Ascending aorta (tissue), 2 donors: ENCODE measurements around the gene STIM2. TPM values are rescaled to one million over a fixed set of nuclear protein-coding genes. Genes with fewer than 3 reads are reported as not detected.

Experiments used
- DNase-seq, 2 donors: peaks; one replicate each; pipeline ENCODE4 v3.0.0-alpha.2; 2019; ENCODE audit warnings: low spot score in 2 of 2
- H3K27ac ChIP-seq, 2 donors: fragments of 200-600 bp; sonication (generic); one replicate each; pipeline ENCODE4 v1.5.1; 2016 to 2017; ENCODE audit warnings: mild to moderate bottlenecking in 1 of 2
- H3K27me3 ChIP-seq: fragments of 200-600 bp; sonication (generic); one replicate; pipeline ENCODE4 v1.5.1; 2017
- H3K36me3 ChIP-seq, 2 donors: fragments of 200-600 bp; sonication (generic); one replicate each; pipeline ENCODE4 v1.5.1; 2016
- H3K4me1 ChIP-seq, 2 donors: fragments of 200-600 bp; sonication (generic); one replicate each; pipeline ENCODE4 v1.5.1; 2016 to 2017; ENCODE audit warnings: mild to moderate bottlenecking in 1 of 2
- H3K4me3 ChIP-seq, 2 donors: fragments of 200-600 bp; sonication (generic); one replicate each; pipeline ENCODE4 v1.5.1; 2016 to 2017; ENCODE audit warnings: mild to moderate bottlenecking in 1 of 2
- H3K9me3 ChIP-seq, 2 donors: fragments of 200-600 bp; sonication (generic); one replicate each; pipeline ENCODE4 v1.5.1; 2016
- intact Hi-C: fragments of 100-400 bp; cut with DNase I; formaldehyde crosslinking; loops from one replicate; pipeline ENCODE4 v1.15.1; 2023
- total RNA-seq: library from RNA; depleted of rRNA; stranded (reverse); fragments of >200 nt; gene quantifications from one replicate; pipeline ENCODE4 v1.1.0, GENCODE V29; 2016
- TF ChIP-seq, protein P1 (sequence below), 3 experiments: fragments of 200-600 bp in 2 of 3; fragments of 450-650 bp in 1 of 3; sonication (generic) in 2 of 3; IDR thresholded peaks; one replicate each; pipeline ENCODE4 v1.5.1; 2016 to 2019; ENCODE audit warnings: antibody characterized with exemption in 3 of 3, mild to moderate bottlenecking in 1 of 3, moderate library complexity in 1 of 3

Gene STIM2
- total RNA-seq, 1 donor from 2014 or later: 17.2 TPM

DNA sequence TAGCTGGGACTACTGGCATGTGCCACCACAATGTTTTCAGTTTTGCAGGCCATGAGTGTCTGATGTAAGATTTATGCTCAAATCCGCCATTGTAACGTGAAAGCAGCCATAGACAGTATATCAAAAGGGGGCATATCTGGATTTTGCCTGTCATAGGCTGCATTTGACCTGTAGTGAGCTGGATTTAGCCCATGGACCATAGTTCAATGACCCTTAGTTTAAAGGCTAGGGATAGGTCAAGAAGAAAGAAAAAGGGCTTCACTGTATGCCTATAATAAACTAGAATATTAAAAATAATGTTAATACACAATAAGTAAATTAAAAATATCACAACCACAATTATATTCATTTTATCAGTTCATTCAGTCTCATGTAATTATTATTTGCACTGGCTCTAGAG is 181.8 kb downstream of the STIM2 start:
- DNase-seq: no peak
- no peaks in the 10 kb centered on the region for H3K4me1 ChIP-seq
- TF ChIP-seq, protein P1, sequence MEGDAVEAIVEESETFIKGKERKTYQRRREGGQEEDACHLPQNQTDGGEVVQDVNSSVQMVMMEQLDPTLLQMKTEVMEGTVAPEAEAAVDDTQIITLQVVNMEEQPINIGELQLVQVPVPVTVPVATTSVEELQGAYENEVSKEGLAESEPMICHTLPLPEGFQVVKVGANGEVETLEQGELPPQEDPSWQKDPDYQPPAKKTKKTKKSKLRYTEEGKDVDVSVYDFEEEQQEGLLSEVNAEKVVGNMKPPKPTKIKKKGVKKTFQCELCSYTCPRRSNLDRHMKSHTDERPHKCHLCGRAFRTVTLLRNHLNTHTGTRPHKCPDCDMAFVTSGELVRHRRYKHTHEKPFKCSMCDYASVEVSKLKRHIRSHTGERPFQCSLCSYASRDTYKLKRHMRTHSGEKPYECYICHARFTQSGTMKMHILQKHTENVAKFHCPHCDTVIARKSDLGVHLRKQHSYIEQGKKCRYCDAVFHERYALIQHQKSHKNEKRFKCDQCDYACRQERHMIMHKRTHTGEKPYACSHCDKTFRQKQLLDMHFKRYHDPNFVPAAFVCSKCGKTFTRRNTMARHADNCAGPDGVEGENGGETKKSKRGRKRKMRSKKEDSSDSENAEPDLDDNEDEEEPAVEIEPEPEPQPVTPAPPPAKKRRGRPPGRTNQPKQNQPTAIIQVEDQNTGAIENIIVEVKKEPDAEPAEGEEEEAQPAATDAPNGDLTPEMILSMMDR (IDR thresholded peaks at IDR 0.05): no peak
- intact Hi-C loops: loop anchor here (10.0 kb wide), 1 partner anchor 272 kb away; no protein-coding TSS in a partner anchor
- no peak overlapping the region for H3K4me3 ChIP-seq
- H3K27me3 ChIP-seq: no peaks in the 10 kb centered on the region
- no peak overlapping the region for H3K27ac ChIP-seq
- no peaks in the 10 kb centered on the region for H3K9me3 ChIP-seq
- no peaks in the 10 kb centered on the region for H3K36me3 ChIP-seq

GRCh38 chr4:27043200-27043599 is 182.6 kb downstream of the STIM2 start:
- Histone ChIP-seq H3K36me3 (no peaks in the 10 kb centered on the region), H3K27ac (no peak overlapping the region), H3K27me3 (no peaks in the 10 kb centered on the region), H3K4me3 (no peak overlapping the region), H3K9me3 (no peaks in the 10 kb centered on the region), H3K4me1 (no peaks in the 10 kb centered on the region)
- intact Hi-C loops: loop anchor here (10.0 kb wide), 1 partner anchor 272 kb away; no protein-coding TSS in a partner anchor
- DNase-seq: no peak
- TF ChIP-seq, protein P1 (IDR thresholded peaks at IDR 0.05): no peak

DNA sequence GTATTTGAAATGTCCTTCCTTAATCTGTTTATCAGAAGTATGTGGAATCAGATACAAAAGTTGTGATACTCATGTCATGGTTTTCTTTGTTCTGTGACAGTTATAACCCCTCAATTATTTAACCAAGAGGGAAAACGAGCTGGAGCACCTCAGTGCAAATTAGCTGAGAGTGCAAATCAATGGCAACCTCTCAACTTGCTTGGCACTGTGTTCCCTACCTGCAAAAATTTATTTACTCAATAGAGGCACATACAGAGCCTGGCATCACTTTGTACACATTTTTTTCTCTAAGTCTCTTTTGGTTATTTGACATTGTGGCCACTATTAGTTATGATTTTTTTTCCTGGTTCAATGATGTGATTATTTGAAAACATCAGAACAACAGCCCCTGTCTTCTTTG is 186.2 kb downstream of the STIM2 start:
- DNase-seq: no peak
- Histone ChIP-seq H3K36me3 (no peaks in the 10 kb centered on the region), H3K4me1 (no peaks in the 10 kb centered on the region), H3K27me3 (no peaks in the 10 kb centered on the region), H3K9me3 (no peaks in the 10 kb centered on the region), H3K27ac (no peak overlapping the region), H3K4me3 (no peak overlapping the region)
- intact Hi-C loops: loop anchor here (10.0 kb wide), 1 partner anchor 268 kb away; no protein-coding TSS in a partner anchor
- TF ChIP-seq, protein P1 (IDR thresholded peaks at IDR 0.05): no peak

DNA sequence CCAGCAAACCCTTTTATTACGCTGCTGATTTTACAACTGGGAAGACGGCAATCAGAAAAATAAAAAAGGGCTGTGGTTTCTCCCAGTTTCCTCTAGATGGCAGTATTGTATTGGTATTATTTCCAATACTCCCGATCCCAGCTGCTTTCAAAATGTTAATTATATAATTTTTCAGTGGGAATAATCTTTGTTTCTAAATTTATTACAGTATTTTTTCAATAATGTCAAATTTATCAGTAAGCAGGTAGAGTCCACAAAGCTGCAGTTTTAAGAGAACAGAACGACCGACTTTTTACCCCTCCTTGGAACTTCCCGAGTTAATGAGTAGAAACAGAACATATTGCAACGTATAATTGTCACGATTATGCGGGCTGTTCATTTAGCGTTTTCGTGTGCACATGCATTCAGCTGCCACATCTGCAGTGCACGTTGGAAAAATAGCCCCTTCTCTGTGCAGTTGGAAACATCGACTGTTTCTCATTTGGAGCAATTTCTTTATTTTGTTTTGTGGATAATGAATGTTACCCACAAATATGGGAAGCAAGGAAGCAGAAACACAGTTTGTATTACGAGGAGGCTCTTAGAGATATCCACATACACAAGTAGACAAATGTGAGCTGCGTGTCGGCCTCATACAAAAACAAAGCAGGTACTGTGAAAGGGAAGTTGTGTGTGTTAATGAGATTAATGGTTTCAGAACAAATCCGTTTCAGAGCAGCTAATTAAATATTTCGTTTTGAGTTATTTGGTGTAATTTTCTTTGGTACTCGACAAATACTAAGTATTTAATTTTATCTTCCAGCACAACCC is 188.0 kb downstream of the STIM2 start:
- DNase-seq: no peak
- Histone ChIP-seq H3K9me3 (no peaks in the 10 kb centered on the region), H3K4me1 (no peaks in the 10 kb centered on the region), H3K36me3 (no peaks in the 10 kb centered on the region), H3K27me3 (no peaks in the 10 kb centered on the region), H3K27ac (no peak overlapping the region), H3K4me3 (peak overlapping the region; percentile 29 to 41)
- intact Hi-C loops: loop anchor here (10.0 kb wide), 1 partner anchor 266 kb away; no protein-coding TSS in a partner anchor
- TF ChIP-seq, protein P1 (IDR thresholded peaks at IDR 0.05): peak in 2 of 3 experiments; percentile 69 to 72

GRCh38 chr4:27049239-27049829 is 188.7 kb downstream of the STIM2 start:
- Histone ChIP-seq H3K27me3 (no peaks in the 10 kb centered on the region), H3K4me1 (no peaks in the 10 kb centered on the region), H3K36me3 (no peaks in the 10 kb centered on the region), H3K4me3 (no peak overlapping the region), H3K9me3 (no peaks in the 10 kb centered on the region), H3K27ac (no peak overlapping the region)
- TF ChIP-seq, protein P1 (IDR thresholded peaks at IDR 0.05): no peak
- DNase-seq: no peak
- intact Hi-C loops: loop anchor here (10.0 kb wide), 1 partner anchor 265 kb away; no protein-coding TSS in a partner anchor
